GM13977 (cell line): ENCODE measurements around the gene CYP11A1.
A peak's percentile ranks its signal among the peaks of the same experiment; 100 is the strongest.

Experiments used
- DNase-seq: peaks from one replicate; pipeline ENCODE4 v3.0.0; 2012; ENCODE audit warnings: low spot score
- CTCF ChIP-seq: IDR thresholded peaks from 2 replicates; pipeline ENCODE4 v1.5.1; 2012; ENCODE audit warnings: mild to moderate bottlenecking, control low read depth; ENCODE audit not compliant: insufficient read depth; ENCODE audit errors: extremely low read depth, missing control alignments
- in situ Hi-C: fragments of 300-500 bp; cut with MboI; formaldehyde crosslinking; loops from one replicate; pipeline ENCODE4 v1.12.0; 2022; ENCODE audit warnings: low sequenced_read_pairs, low pct_unique_long_range_greater_than_20kb, mixed read lengths, inconsistent platforms; ENCODE audit not compliant: unreplicated experiment

Gene CYP11A1

GRCh38 chr15:74378848-74379247, 11.4 kb upstream of the CYP11A1 start:
- TF ChIP-seq CTCF: no peak
- in situ Hi-C loops: loop anchor here (5.0 to 10.0 kb wide), 4 partner anchors 63 to 386 kb away; no protein-coding TSS in a partner anchor
- no peak for DNase-seq

- TF ChIP-seq CTCF: no peak
- in situ Hi-C loops: loop anchor here (5.0 to 10.0 kb wide), 4 partner anchors 64 to 387 kb away; no protein-coding TSS in a partner anchor
- DNase-seq: no peak
Observed at GRCh38 chr15:74377831-74378766, 10.7 kb upstream of the CYP11A1 start.

GRCh38 chr15:74376825-74377581, 9.6 kb upstream of the CYP11A1 start:
- no peak for TF ChIP-seq CTCF
- no peak for DNase-seq
- in situ Hi-C loops: loop anchor here (5.0 to 10.0 kb wide), 4 partner anchors 65 to 388 kb away; no protein-coding TSS in a partner anchor

GRCh38 chr15:74376226-74376625, 8.8 kb upstream of the CYP11A1 start:
- TF ChIP-seq CTCF: no peak
- in situ Hi-C loops: loop anchor here (5.0 to 10.0 kb wide), 4 partner anchors 66 to 389 kb away; no protein-coding TSS in a partner anchor
- DNase-seq: no peak

- peak; percentile 89 for TF ChIP-seq CTCF
- peak; percentile 87 for DNase-seq
- in situ Hi-C loops: loop anchor here (5.0 to 10.0 kb wide), 4 partner anchors 67 to 390 kb away; no protein-coding TSS in a partner anchor
Observed at GRCh38 chr15:74375303-74375693, 7.9 kb upstream of the CYP11A1 start.

GRCh38 chr15:74374648-74375302, 7.3 kb upstream of the CYP11A1 start:
- TF ChIP-seq CTCF: no peak
- no peak for DNase-seq
- in situ Hi-C loops: loop anchor here (5.0 to 10.0 kb wide), 4 partner anchors 68 to 390 kb away; no protein-coding TSS in a partner anchor
